Diencephalon (tissue), 1 donor: ENCODE measurements around the gene GOLGA8A. TPM values are rescaled to one million over a fixed set of nuclear protein-coding genes. Genes with fewer than 3 reads are reported as not detected.

Experiments used
- total RNA-seq: library from RNA; depleted of rRNA; stranded (reverse); fragments of >200 nt; gene quantifications from one replicate; pipeline ENCODE4 v1.2.3, GENCODE V29; 2014

GOLGA8A gene, protein sequence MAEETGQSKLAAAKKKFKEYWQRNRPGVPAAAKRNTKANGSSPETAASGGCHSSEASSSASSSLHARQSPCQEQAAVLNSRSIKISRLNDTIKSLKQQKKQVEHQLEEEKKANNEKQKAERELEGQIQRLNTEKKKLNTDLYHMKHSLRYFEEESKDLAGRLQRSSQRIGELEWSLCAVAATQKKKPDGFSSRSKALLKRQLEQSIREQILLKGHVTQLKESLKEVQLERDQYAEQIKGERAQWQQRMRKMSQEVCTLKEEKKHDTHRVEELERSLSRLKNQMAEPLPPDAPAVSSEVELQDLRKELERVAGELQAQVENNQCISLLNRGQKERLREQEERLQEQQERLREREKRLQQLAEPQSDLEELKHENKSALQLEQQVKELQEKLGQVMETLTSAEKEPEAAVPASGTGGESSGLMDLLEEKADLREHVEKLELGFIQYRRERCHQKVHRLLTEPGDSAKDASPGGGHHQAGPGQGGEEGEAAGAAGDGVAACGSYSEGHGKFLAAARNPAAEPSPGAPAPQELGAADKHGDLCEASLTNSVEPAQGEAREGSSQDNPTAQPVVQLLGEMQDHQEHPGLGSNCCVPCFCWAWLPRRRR
- total RNA-seq = 40.8 TPM

DNA sequence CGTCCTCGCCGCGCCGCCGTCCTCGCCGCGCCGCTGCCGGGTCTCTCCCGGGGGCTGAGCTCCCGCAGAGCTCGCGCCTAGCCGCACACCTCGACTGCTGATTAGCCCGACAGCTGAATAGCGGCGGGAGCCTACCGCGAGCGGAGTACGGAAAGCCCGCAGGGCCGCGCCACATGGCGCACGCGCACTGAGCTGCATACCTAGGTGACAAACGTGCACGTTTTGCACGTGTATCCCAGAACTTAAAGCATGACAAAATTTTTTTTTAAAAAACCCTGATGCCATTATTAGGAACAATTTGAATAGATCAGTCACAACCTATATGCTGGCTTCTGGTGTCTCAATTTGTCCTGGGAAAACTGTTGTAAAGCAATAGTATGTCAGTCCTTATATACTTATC is at the start of gene GOLGA8A:
GOLGA8A (minus strand) TSS at position 122 of the 400 bp plus-strand sequence. CDS start 48,117 bp downstream, outside the sequence.

Other genes with a start within 250 kb of the GOLGA8A start
- 99.9 TPM for gene KATNBL1, start 227.7 kb downstream of the GOLGA8A start, total RNA-seq
- 131 TPM for gene EMC4, start 212.8 kb downstream of the GOLGA8A start, total RNA-seq
- 37.1 TPM for gene SLC12A6, start 100.0 kb downstream of the GOLGA8A start, total RNA-seq
- gene NOP10, start 94.7 kb downstream of the GOLGA8A start, total RNA-seq = 107 TPM
- gene NUTM1, start 94.5 kb downstream of the GOLGA8A start, total RNA-seq = not detected
- gene LPCAT4, start 70.6 kb downstream of the GOLGA8A start, total RNA-seq = 23.3 TPM
- gene GOLGA8B, start 145.8 kb upstream of the GOLGA8A start, total RNA-seq = 46.4 TPM